K562 (cell line): ENCODE data around the gene CABLES1. TPM values are rescaled to one million over a fixed set of nuclear protein-coding genes. Genes with fewer than 3 reads are reported as not detected.

Experiments used
- CEBPG ChIP-seq, 3 experiments: fragments of 200-800 bp in 1 of 3; sonication (Bioruptor generic) in 1 of 3; sonication (generic) in 1 of 3; formaldehyde crosslinking in 1 of 3; IDR thresholded peaks in 2 of 3; conservative IDR thresholded peaks in 1 of 3; 2 replicates each; pipeline versions ENCODE4 v1.6.1 to v1.8.0; 2016 to 2022; ENCODE audit warnings: missing compliant biosample characterization in 2 of 3, missing genetic modification characterization in 2 of 3, mild to moderate bottlenecking in 1 of 3, missing genetic modification reagents in 1 of 3
- E2F5 ChIP-seq: sonication (generic); formaldehyde crosslinking; IDR thresholded peaks from 2 replicates; pipeline ENCODE4 v1.8.0; 2022; ENCODE audit warnings: mild to moderate bottlenecking, missing genetic modification reagents
- ETV1 ChIP-seq: fragments of 450-650 bp; conservative IDR thresholded peaks from 2 replicates; pipeline ENCODE4 v1.6.1; 2016; ENCODE audit warnings: missing genetic modification characterization, control low read depth, low read depth, missing compliant biosample characterization
- HDAC8 ChIP-seq: fragments of 450-650 bp; IDR thresholded peaks from 2 replicates; pipeline ENCODE4 v1.6.1; 2016; ENCODE audit warnings: mild to moderate bottlenecking, missing genetic modification characterization, moderate library complexity, missing compliant biosample characterization
- KDM1A ChIP-seq, 2 experiments: fragments of 450-650 bp; IDR thresholded peaks; 2 replicates each; pipeline ENCODE4 v1.6.1; 2016; ENCODE audit warnings: mild to moderate bottlenecking in 2 of 2
- KHSRP ChIP-seq: fragments of 450-650 bp; IDR thresholded peaks from 2 replicates; pipeline ENCODE4 v1.6.1; 2017
- KLF10 ChIP-seq: fragments of 250-450 bp; sonication (Bioruptor Pico); IDR thresholded peaks from 2 replicates; pipeline ENCODE4 v1.6.1; 2021; ENCODE audit warnings: matching md5 sums
- KLF6 ChIP-seq: fragments of 250-450 bp; sonication (Bioruptor Pico); IDR thresholded peaks from 2 replicates; pipeline ENCODE4 v1.4.0; 2020; ENCODE audit warnings: mild to moderate bottlenecking, moderate library complexity, borderline replicate concordance
- MLLT1 ChIP-seq, 2 experiments: fragments of 450-650 bp; IDR thresholded peaks; 2 replicates each; pipeline ENCODE4 v1.6.1; 2016
- MTA2 ChIP-seq: fragments of 450-650 bp; IDR thresholded peaks from 2 replicates; pipeline ENCODE4 v1.6.1; 2016; ENCODE audit warnings: low read depth
- PREB ChIP-seq: sonication (generic); formaldehyde crosslinking; IDR thresholded peaks from 2 replicates; pipeline ENCODE4 v1.8.1; 2023; ENCODE audit warnings: mild to moderate bottlenecking, missing genetic modification reagents
- SMARCA4 ChIP-seq: fragments of 450-650 bp; IDR thresholded peaks from 2 replicates; pipeline ENCODE4 v1.6.1; 2016
- TAF9B ChIP-seq: fragments of 450-650 bp; IDR thresholded peaks from 2 replicates; pipeline ENCODE4 v1.6.1; 2018; ENCODE audit warnings: mild to moderate bottlenecking; ENCODE audit not compliant: partially characterized antibody
- TRIM24 ChIP-seq, 2 experiments: fragments of 450-650 bp; IDR thresholded peaks; 2 replicates each; pipeline ENCODE4 v1.6.1; 2016
- VEZF1 ChIP-seq: fragments of 200-800 bp; sonication (Bioruptor generic); IDR thresholded peaks from 2 replicates; pipeline ENCODE4 v1.6.1; 2017; ENCODE audit warnings: missing genetic modification characterization, missing compliant biosample characterization
- ZNF592 ChIP-seq: fragments of 450-650 bp; IDR thresholded peaks from 2 replicates; pipeline ENCODE4 v1.6.1; 2017; ENCODE audit warnings: antibody characterized with exemption, mild to moderate bottlenecking
- polyA plus RNA-seq, 8 experiments: library from polyadenylated mRNA; depleted of rRNA in 4 of 8; stranded (reverse) in 5 of 8; unstranded in 3 of 8; fragments of >200 nt; fragmentation: Nextera tagmentation in 2 of 8; fragmentation: Illumina TruSeq in 1 of 8; extraction: Ambion mirVana in 2 of 8; extraction: Trizol in 1 of 8; gene quantifications; 2 replicates each; pipeline versions ENCODE4 v1.2.1 to v1.2.3, GENCODE V29; 2011 to 2014; ENCODE audit warnings: inconsistent platforms in 1 of 8, missing spikeins in 1 of 8
- total RNA-seq, 7 experiments: library from RNA; depleted of rRNA in 6 of 7; stranded (reverse); fragments of >200 nt in 6 of 7; fragmentation: Illumina TruSeq in 2 of 7; extraction: Trizol in 2 of 7; gene quantifications; 2 replicates each; pipeline versions ENCODE4 v1.2.1 to v1.2.3, GENCODE V29; 2011 to 2021; ENCODE audit warnings: low replicate concordance in 1 of 7

CABLES1 gene
- total and polyA plus RNA-seq, 9 of the 15 experiments (the other 6 are each of a cell fraction or from before 2014, with no cell fraction given) = 0.04 to 0.10 (median 0.06) TPM; not detected in 3

GRCh38 chr18:23259701-23260681 is 124.7 kb downstream of the CABLES1 start (continued):
- TF ChIP-seq CEBPG (CRISPR knock-in tag; IDR thresholded peaks at IDR 0.05) = no peak
- TF ChIP-seq CEBPG (tag; conservative IDR thresholded peaks at IDR 0.05 in 1 of 2, IDR thresholded peaks at IDR 0.05 in 1 of 2) = no peak
- no peak for TF ChIP-seq MLLT1 (IDR thresholded peaks at IDR 0.05)
- peak; percentile 79 for TF ChIP-seq TAF9B
- 0 out of 2 replicates have a peak, but pooled peaks have one; percentile 30 for TF ChIP-seq MTA2
- 0 out of 2 replicates have a peak, but pooled peaks have one; percentile 10 for TF ChIP-seq KLF6 (CRISPR knock-in tag)
- no peak for TF ChIP-seq E2F5
- TF ChIP-seq TRIM24 (IDR thresholded peaks at IDR 0.05) = peak in 1 of 2 experiments; percentile 54; a peak in 1 of 4 replicates
- peak; percentile 75; the same call in 1 of the 2 replicates for TF ChIP-seq ZNF592
- TF ChIP-seq KLF10 = no peak
- no peak for TF ChIP-seq PREB
- TF ChIP-seq ETV1 (tag) = peak; percentile 97
- TF ChIP-seq SMARCA4 = peak; percentile 72
- TF ChIP-seq HDAC8 (tag) = 0 out of 2 replicates have a peak, but pooled peaks have one; percentile 47
- peak; percentile 78 for TF ChIP-seq VEZF1 (CRISPR knock-in tag)
- TF ChIP-seq KDM1A (IDR thresholded peaks at IDR 0.05) = 0 out of 4 replicates have a peak, but pooled peaks of 1 of the 2 experiments have one; percentile 19
- TF ChIP-seq KHSRP = no peak
